Thoracic aorta (tissue), 2 donors: ENCODE measurements around the gene KRTAP12-1. TPM values are rescaled to one million over a fixed set of nuclear protein-coding genes. Genes with fewer than 3 reads are reported as not detected.
"Not testable (repeated sequence)": the region's sequence is repeated elsewhere in the genome, so short reads cannot be mapped to it uniquely, and the experiment has no call there.

ENCODE experiments used
- ATAC-seq: fragments of 150-250 bp; one replicate; pipeline ENCODE4 v1.8.0; 2017; ENCODE audit warnings: low read depth; ENCODE audit not compliant: insufficient number of reproducible peaks, low FRiP score
- DNase-seq: peaks from one replicate; pipeline ENCODE4 v3.0.0-alpha.2; 2020; ENCODE audit warnings: low spot score
- H3K27ac ChIP-seq, 2 donors: fragments of 200-600 bp; sonication (generic); 1 replicate in 1 of 2; 2 replicates in 1 of 2; pipeline ENCODE4 v1.5.1; 2016; ENCODE audit warnings: mild to moderate bottlenecking in 2 of 2, moderate library complexity in 2 of 2
- H3K27me3 ChIP-seq: fragments of 200-600 bp; sonication (generic); replicated peaks from 2 replicates; pipeline ENCODE4 v1.6.0; 2016; ENCODE audit warnings: mild to moderate bottlenecking; ENCODE audit not compliant: insufficient read depth
- H3K36me3 ChIP-seq: fragments of 200-600 bp; sonication (generic); one replicate; pipeline ENCODE4 v1.5.1; 2016
- H3K4me1 ChIP-seq, 2 donors: fragments of 200-600 bp; sonication (generic); 1 replicate in 1 of 2; 2 replicates in 1 of 2; pipeline versions ENCODE4 v1.5.1 to v1.6.0; 2016; ENCODE audit warnings: low read depth in 2 of 2, mild to moderate bottlenecking in 1 of 2; ENCODE audit not compliant: control insufficient read depth in 1 of 2
- H3K4me3 ChIP-seq: fragments of 200-600 bp; sonication (generic); 2 replicates; pipeline ENCODE4 v1.5.1; 2016; ENCODE audit warnings: mild to moderate bottlenecking
- H3K9me3 ChIP-seq: fragments of 200-600 bp; sonication (generic); 2 replicates; pipeline ENCODE4 v1.5.1; 2016
- total RNA-seq, 2 donors: library from RNA; depleted of rRNA; stranded (reverse); fragments of >200 nt; gene quantifications; one replicate each; pipeline versions ENCODE4 v1.1.0 to v1.2.3, GENCODE V29; 2016
- TF ChIP-seq, protein P1 (sequence below): fragments of 200-600 bp; sonication (generic); IDR thresholded peaks from one replicate; pipeline ENCODE4 v1.5.1; 2019; ENCODE audit warnings: antibody characterized with exemption

KRTAP12-1 gene
- total RNA-seq, 2 donors from 2014 or later, result not detected

DNA sequence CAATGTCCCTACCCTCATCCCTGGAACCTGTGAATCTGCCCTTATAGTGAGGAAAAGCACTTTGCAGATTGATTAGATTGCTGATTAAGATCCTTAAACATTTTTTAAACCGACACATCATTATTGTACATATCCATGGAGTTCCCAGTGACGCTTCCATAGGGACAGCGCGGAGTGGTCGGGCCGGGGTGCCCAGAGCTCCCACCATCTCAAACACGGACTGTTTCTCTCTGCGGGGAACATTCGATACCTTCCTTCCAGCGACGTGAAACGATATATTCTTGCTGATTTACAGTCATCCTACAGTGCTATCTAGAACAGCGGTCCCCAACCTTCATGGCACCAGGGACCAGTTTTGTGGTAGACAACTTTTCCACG is 19.0 kb upstream of the KRTAP12-1 start:
- DNase-seq, result no peak
- Histone ChIP-seq H3K4me1 (no peaks in the 10 kb centered on the region), H3K9me3 (no peaks in the 10 kb centered on the region), H3K36me3 (no peaks in the 10 kb centered on the region), H3K27me3 (peaks cover under 1% of the 10 kb centered on the region), H3K4me3 (no peak overlapping the region), H3K27ac (no peak overlapping the region)
- no peak for ATAC-seq
- TF ChIP-seq, protein P1, sequence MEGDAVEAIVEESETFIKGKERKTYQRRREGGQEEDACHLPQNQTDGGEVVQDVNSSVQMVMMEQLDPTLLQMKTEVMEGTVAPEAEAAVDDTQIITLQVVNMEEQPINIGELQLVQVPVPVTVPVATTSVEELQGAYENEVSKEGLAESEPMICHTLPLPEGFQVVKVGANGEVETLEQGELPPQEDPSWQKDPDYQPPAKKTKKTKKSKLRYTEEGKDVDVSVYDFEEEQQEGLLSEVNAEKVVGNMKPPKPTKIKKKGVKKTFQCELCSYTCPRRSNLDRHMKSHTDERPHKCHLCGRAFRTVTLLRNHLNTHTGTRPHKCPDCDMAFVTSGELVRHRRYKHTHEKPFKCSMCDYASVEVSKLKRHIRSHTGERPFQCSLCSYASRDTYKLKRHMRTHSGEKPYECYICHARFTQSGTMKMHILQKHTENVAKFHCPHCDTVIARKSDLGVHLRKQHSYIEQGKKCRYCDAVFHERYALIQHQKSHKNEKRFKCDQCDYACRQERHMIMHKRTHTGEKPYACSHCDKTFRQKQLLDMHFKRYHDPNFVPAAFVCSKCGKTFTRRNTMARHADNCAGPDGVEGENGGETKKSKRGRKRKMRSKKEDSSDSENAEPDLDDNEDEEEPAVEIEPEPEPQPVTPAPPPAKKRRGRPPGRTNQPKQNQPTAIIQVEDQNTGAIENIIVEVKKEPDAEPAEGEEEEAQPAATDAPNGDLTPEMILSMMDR, result no peak

DNA sequence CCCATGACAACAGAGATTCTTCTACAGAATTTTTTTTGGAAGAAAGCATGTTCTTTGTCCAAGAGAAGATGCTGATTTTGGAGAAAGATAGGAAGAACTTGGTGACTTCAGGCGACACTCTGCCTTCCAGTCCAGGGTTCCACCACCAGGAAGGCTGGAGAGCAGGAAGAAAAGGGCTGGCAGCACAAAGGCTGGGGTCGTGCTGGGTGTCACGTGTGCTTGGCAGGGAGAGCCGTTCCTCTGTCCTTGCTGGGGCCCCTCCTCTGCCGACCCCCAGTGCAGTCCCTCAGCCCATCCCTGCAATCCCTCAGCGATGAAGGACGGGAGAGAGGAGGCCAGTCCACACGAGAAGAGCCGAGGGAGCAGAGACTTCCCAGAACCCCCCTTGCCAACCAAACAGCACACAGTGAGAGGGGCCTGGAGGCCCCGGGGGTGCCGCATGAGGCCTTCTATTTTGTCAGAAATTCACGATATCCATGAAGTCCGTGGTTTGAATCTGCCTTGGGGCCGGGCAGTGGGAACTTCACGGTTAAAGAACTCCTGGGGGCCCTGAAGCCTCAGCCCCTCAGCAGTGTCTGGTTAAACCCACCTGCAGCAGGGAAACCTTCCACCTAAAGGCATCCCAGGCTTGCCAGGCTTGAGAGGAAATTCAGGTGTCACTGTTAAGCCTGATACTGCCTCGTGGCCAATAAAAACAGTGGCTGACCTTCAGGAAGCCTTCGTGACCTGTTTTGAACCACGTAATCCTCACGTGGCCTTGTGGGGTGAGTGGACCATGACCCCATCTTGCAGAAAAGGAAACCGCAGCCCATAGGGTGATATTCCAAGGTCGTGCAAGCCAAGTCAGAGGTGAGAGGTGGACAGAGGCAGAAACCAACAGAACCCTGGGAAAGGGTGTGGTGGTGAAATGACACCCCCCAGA is 18.4 kb upstream of the KRTAP12-1 start:
- H3K27ac ChIP-seq, result no peak overlapping the region
- no peaks in the 10 kb centered on the region for H3K36me3 ChIP-seq
- no peaks in the 10 kb centered on the region for H3K27me3 ChIP-seq
- no peak for ATAC-seq
- TF ChIP-seq, protein P1, result no peak
- no peaks in the 10 kb centered on the region for H3K9me3 ChIP-seq
- no peak for DNase-seq
- no peaks in the 10 kb centered on the region for H3K4me1 ChIP-seq
- H3K4me3 ChIP-seq, result no peak overlapping the region

DNA sequence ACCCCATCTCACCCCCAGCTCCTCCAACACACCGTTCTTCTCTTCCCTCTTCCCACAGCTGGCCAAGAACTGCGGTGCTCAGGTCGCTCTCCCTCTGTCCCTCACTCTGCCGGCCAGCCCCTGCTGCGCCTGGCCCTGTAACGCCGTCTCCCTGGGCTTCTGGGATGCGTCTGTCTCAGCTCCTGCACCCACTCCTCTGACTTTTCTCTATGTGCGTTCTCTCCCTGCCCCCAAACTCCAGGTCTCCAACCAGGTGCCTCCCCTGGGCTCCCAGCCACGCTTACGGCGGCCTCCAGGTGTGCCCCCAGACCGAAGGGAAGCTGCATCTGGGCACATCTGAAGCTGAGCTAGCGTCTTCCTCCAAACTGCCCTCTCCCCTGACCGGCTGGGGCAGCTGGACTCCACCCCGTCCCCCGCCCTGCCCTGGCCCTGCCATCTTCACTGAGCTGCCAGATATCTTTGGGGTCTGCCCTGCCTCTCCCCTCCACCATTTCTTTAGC is 17.6 kb upstream of the KRTAP12-1 start:
- no peak overlapping the region for H3K4me3 ChIP-seq
- no peak overlapping the region for H3K27ac ChIP-seq
- H3K4me1 ChIP-seq, result no peaks in the 10 kb centered on the region
- H3K27me3 ChIP-seq, result no peaks in the 10 kb centered on the region
- ATAC-seq (no peak), DNase-seq (no peak)
- no peaks in the 10 kb centered on the region for H3K36me3 ChIP-seq
- H3K9me3 ChIP-seq, result no peaks in the 10 kb centered on the region
- TF ChIP-seq, protein P1, result no peak

DNA sequence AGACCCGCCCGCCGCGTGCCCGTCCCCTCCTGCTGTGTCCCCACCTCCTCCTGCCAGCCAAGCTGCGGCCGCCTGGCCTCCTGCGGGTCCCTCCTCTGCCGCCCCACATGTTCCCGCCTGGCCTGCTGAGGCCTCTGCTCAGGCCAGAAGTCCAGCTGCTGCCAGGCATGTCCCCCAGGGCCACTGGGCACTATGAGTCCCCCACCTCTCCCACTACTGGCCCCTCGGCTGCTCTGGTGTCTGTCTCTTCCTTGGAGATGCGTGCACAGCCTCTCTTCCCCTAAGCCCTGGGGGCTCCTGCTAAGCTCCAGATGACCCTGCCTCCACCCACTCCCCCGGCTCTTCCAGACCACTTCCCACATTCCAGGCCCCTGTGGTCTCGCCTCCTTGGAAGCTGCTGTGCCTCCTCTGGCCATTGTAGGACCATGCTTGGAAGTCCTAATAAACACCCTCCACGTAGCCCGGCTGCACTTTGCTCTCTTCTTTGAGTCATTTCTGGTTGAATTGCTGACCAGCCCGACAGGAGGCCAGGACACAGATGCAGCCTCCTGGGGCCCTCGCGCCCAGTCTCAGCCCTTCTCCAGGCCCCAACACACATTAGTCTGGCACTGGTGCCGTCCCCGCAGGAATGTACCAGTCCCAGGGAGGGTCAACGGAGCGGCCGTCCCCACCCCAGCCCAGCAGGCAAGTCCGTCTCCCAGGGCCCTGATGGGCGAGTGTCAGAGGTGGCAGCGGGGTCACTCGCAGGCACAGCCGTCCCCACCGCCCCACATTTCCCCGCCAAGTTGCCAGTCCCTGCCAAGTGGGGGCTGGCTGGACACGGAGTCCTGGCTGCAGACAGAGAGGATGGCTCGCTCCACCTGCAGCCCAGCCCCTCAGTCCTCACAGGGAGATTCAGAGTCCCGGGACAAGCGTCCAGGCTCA is 16.1 kb upstream of the KRTAP12-1 start:
- TF ChIP-seq, protein P1, result no peak
- Histone ChIP-seq H3K4me1 (no peaks in the 10 kb centered on the region), H3K9me3 (peaks cover 9% of the 10 kb centered on the region), H3K27ac (no peak overlapping the region), H3K36me3 (no peaks in the 10 kb centered on the region), H3K27me3 (no peaks in the 10 kb centered on the region), H3K4me3 (no peak overlapping the region)
- no peak for ATAC-seq
- no peak for DNase-seq

DNA sequence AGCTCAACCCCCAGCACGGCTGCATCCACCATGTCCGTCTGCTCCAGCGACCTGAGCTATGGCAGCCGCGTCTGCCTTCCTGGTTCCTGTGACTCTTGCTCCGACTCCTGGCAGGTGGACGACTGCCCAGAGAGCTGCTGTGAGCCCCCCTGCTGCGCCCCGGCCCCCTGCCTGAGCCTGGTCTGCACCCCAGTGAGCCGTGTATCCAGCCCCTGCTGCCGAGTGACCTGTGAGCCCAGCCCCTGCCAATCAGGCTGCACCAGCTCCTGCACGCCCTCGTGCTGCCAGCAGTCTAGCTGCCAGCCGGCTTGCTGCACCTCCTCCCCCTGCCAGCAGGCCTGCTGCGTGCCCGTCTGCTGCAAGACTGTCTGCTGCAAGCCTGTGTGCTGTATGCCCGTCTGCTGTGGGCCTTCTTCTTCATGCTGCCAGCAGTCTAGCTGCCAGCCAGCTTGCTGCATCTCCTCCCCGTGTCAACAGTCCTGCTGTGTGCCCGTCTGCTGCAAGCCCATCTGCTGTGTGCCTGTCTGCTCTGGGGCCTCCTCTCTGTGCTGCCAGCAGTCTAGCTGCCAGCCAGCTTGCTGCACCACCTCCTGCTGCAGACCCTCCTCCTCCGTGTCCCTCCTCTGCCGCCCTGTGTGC is 15.3 kb upstream of the KRTAP12-1 start, which contains the start of gene KRTAP10-12:
Gene KRTAP10-12 (plus strand): TSS at position 1 of the 639 bp plus-strand sequence. CDS start 30 bp downstream, at position 31.
- DNase-seq, H3K36me3 ChIP-seq, H3K27me3 ChIP-seq, H3K4me3 ChIP-seq, ATAC-seq, H3K27ac ChIP-seq, H3K4me1 ChIP-seq: not testable (repeated sequence)
- H3K9me3 ChIP-seq, result peaks cover 15% of the 10 kb centered on the region
